CD14-positive monocyte (primary cell): ENCODE data around the gene RAX. TPM values are rescaled to one million over a fixed set of nuclear protein-coding genes. Genes with fewer than 3 reads are reported as not detected.

Experiments used
- DNase-seq, 3 donors: peaks; one replicate each; pipeline ENCODE4 v3.0.0-alpha.2; 2011 to 2022
- H2AFZ ChIP-seq: 2 replicates; pipeline ENCODE4 v1.6.0; 2012; ENCODE audit warnings: mild to moderate bottlenecking, low read depth, low read length, inconsistent platforms; ENCODE audit not compliant: insufficient read depth, poor library complexity, severe bottlenecking
- H3K27ac ChIP-seq, 2 donors: 1 replicate in 1 of 2; 2 replicates in 1 of 2; pipeline ENCODE4 v1.5.1; 2012 to 2013; ENCODE audit warnings: low read length in 2 of 2, control low read depth in 1 of 2, inconsistent platforms in 1 of 2, low read depth in 1 of 2, mild to moderate bottlenecking in 1 of 2
- H3K27me3 ChIP-seq, 2 donors: one replicate each; pipeline versions ENCODE4 v1.6.0 to v1.6.1; 2011 to 2013; ENCODE audit warnings: low read length in 2 of 2; ENCODE audit not compliant: control insufficient read depth in 2 of 2, insufficient read depth in 2 of 2
- H3K36me3 ChIP-seq, 2 donors: replicated peaks in 1 of 2; 1 replicate in 1 of 2; 2 replicates in 1 of 2; pipeline versions ENCODE4 v1.5.1 to v1.6.1; 2012 to 2013; ENCODE audit warnings: low read length in 2 of 2, control low read depth in 1 of 2, inconsistent platforms in 1 of 2, mild to moderate bottlenecking in 1 of 2; ENCODE audit not compliant: insufficient read depth in 2 of 2, control insufficient read depth in 1 of 2
- H3K4me1 ChIP-seq, 2 donors: 1 replicate in 1 of 2; 2 replicates in 1 of 2; pipeline versions ENCODE4 v1.5.1 to v1.6.1; 2012 to 2013; ENCODE audit warnings: low read length in 2 of 2, control low read depth in 1 of 2, inconsistent platforms in 1 of 2, mild to moderate bottlenecking in 1 of 2, moderate library complexity in 1 of 2; ENCODE audit not compliant: insufficient read depth in 2 of 2, control insufficient read depth in 1 of 2
- H3K4me2 ChIP-seq: replicated peaks from 2 replicates; pipeline ENCODE3; 2012; ENCODE audit warnings: low read length, moderate library complexity, mild to moderate bottlenecking; ENCODE audit not compliant: poor library complexity, severe bottlenecking; ENCODE audit errors: extremely low read depth
- H3K4me3 ChIP-seq, 3 experiments: fragments of 200-600 bp in 1 of 3; sonication (generic) in 1 of 3; replicated peaks in 1 of 3; 1 replicate in 2 of 3; 2 replicates in 1 of 3; pipeline ENCODE4 v1.5.1; 2011 to 2013; ENCODE audit warnings: low read length in 3 of 3, mild to moderate bottlenecking in 3 of 3, control low read depth in 2 of 3, low read depth in 2 of 3, inconsistent platforms in 1 of 3, moderate library complexity in 1 of 3
- H3K79me2 ChIP-seq: 2 replicates; pipeline ENCODE4 v1.6.0; 2012; ENCODE audit warnings: mild to moderate bottlenecking, control low read depth, inconsistent platforms, low read length, moderate library complexity; ENCODE audit not compliant: insufficient read depth
- H3K9ac ChIP-seq: 2 replicates; pipeline ENCODE4 v1.6.0; 2017; ENCODE audit warnings: low read length, mild to moderate bottlenecking; ENCODE audit not compliant: insufficient read depth, poor library complexity, severe bottlenecking
- H3K9me3 ChIP-seq, 2 donors: replicated peaks in 1 of 2; 1 replicate in 1 of 2; 2 replicates in 1 of 2; pipeline versions ENCODE4 v1.5.1 to v1.6.1; 2012 to 2013; ENCODE audit warnings: low read length in 2 of 2, control low read depth in 1 of 2; ENCODE audit not compliant: control insufficient read depth in 1 of 2, insufficient read depth in 1 of 2
- H4K20me1 ChIP-seq: 2 replicates; pipeline ENCODE4 v1.6.0; 2012; ENCODE audit warnings: mild to moderate bottlenecking, low read length, control low read depth, moderate library complexity; ENCODE audit not compliant: insufficient read depth
- H3K27ac Mint-ChIP-seq, 7 donors: one replicate each; pipeline ENCODE4 v1.8.0; 2020; ENCODE audit warnings: mild to moderate bottlenecking in 7 of 7, mixed read lengths in 7 of 7, moderate library complexity in 6 of 7, inconsistent platforms in 2 of 7
- H3K27me3 Mint-ChIP-seq, 3 donors: one replicate each; pipeline ENCODE4 v1.8.0; 2021 to 2022; ENCODE audit warnings: low read depth in 3 of 3, mild to moderate bottlenecking in 3 of 3, mixed read lengths in 3 of 3, moderate library complexity in 3 of 3, inconsistent platforms in 1 of 3
- H3K36me3 Mint-ChIP-seq, 2 donors: one replicate each; pipeline ENCODE4 v1.8.0; 2020; ENCODE audit warnings: mixed read lengths in 2 of 2, inconsistent platforms in 1 of 2, mild to moderate bottlenecking in 1 of 2
- H3K4me1 Mint-ChIP-seq: one replicate; pipeline ENCODE4 v1.8.0; 2020; ENCODE audit warnings: mild to moderate bottlenecking, mixed read lengths
- H3K4me3 Mint-ChIP-seq, 2 donors: one replicate each; pipeline ENCODE4 v1.8.0; 2020; ENCODE audit warnings: mild to moderate bottlenecking in 2 of 2, mixed read lengths in 2 of 2, moderate library complexity in 1 of 2
- H3K9me3 Mint-ChIP-seq, 7 donors: one replicate each; pipeline ENCODE4 v1.8.0; 2020 to 2022; ENCODE audit warnings: mixed read lengths in 7 of 7, mild to moderate bottlenecking in 6 of 7, moderate library complexity in 6 of 7, inconsistent platforms in 2 of 7
- CTCF ChIP-seq: fragments of 200-600 bp; IDR thresholded peaks from one replicate; pipeline ENCODE4 v1.8.0; 2022; ENCODE audit warnings: antibody characterized with exemption, mild to moderate bottlenecking
- WGBS: methylation state at CpG from one replicate; pipeline ENCODE4 v1.1.5; 2013; ENCODE audit warnings: missing lambda C conversion rate; ENCODE audit not compliant: insufficient coverage; 5-methylcytosine and 5-hydroxymethylcytosine counted together
- intact Hi-C, 2 donors: fragments of 100-400 bp; cut with micrococcal nuclease; formaldehyde crosslinking; loops; one replicate each; pipeline versions ENCODE4 v1.15.0 to v1.15.1; 2023
- polyA plus RNA-seq, 3 donors: library from polyadenylated mRNA; depleted of rRNA in 1 of 3; unstranded in 2 of 3; stranded (reverse) in 1 of 3; fragments of 300-500 nt in 2 of 3; fragments of >200 nt in 1 of 3; fragmentation: Illumina TruSeq in 2 of 3; gene quantifications; 1 replicate in 2 of 3; 2 replicates in 1 of 3; pipeline ENCODE4 v1.2.3, GENCODE V29; 2012 to 2021

RAX gene
- polyA plus RNA-seq, 3 donors, result not detected

GRCh38 chr18:59228351-59228750, 44.9 kb downstream of the RAX start:
- no peak for TF ChIP-seq CTCF
- Histone ChIP-seq H3K27ac (no peak overlapping the region), H3K9ac (no peak overlapping the region), H3K36me3 (no peaks in the 10 kb centered on the region), H3K79me2 (no peaks in the 10 kb centered on the region), H3K9me3 (no peaks in the 10 kb centered on the region), H2AFZ (no peak overlapping the region), H3K4me2 (no peak overlapping the region), H3K4me1 (no peaks in the 10 kb centered on the region), H4K20me1 (no peaks in the 10 kb centered on the region), H3K4me3 (no peak overlapping the region), H3K27me3 (peaks cover 7 to 10% of the 10 kb centered on the region in 2 donors)
- WGBS, result no CpG with 5 or more reads among the region's 1 CpG
- Mint-ChIP-seq H3K27me3 (peaks cover 10 to 12% (median 11%) of the 10 kb centered on the region in 3 donors), H3K4me3 (no peak overlapping the region), H3K27ac (no peak overlapping the region), H3K4me1 (no peaks in the 10 kb centered on the region), H3K36me3 (no peaks in the 10 kb centered on the region), H3K9me3 (peaks cover 0 to 3% (median 0%) of the 10 kb centered on the region in 7 donors)
- intact Hi-C loops, result no loop called here
- DNase-seq, result no peak

- no CpG with 5 or more reads among the region's 2 CpGs for WGBS
- peak overlapping the region in 1 of 2 donors; percentile 39 for H3K4me3 Mint-ChIP-seq
These were observed 50.9 kb downstream of the RAX start for GRCh38 chr18:59222341-59222740.

More at GRCh38 chr18:59222341-59222740, 50.9 kb downstream of the RAX start:
- Histone ChIP-seq H3K27me3 (peaks cover 48 to 62% of the 10 kb centered on the region in 2 donors), H3K9ac (no peak overlapping the region), H4K20me1 (no peaks in the 10 kb centered on the region), H3K9me3 (peaks cover 0 to 17% of the 10 kb centered on the region in 2 donors), H3K4me3 (no peak overlapping the region), H2AFZ (no peak overlapping the region), H3K36me3 (no peaks in the 10 kb centered on the region), H3K79me2 (no peaks in the 10 kb centered on the region), H3K4me2 (no peak overlapping the region), H3K4me1 (no peaks in the 10 kb centered on the region), H3K27ac (no peak overlapping the region)
- H3K36me3 Mint-ChIP-seq, result no peaks in the 10 kb centered on the region
- H3K27me3 Mint-ChIP-seq, result peaks cover 47 to 59% (median 51%) of the 10 kb centered on the region in 3 donors
- peaks cover 0 to 8% (median 5%) of the 10 kb centered on the region in 7 donors for H3K9me3 Mint-ChIP-seq
- intact Hi-C loops, result no loop called here
- DNase-seq, result no peak
- H3K27ac Mint-ChIP-seq, result no peak overlapping the region
- no peak for TF ChIP-seq CTCF
- H3K4me1 Mint-ChIP-seq, result no peaks in the 10 kb centered on the region
